HG02870 (cell line): ENCODE results near the gene RIN3.

Source experiments
- ATAC-seq: cut with Tn5 transposase; IDR thresholded peaks from one replicate; pipeline ENCODE4 v1.9.1; 2021; ENCODE audit warnings: mild to moderate bottlenecking, moderate library complexity; ENCODE audit not compliant: unreplicated experiment

The RIN3 gene

GRCh38 chr14:92551044-92551841, 37.7 kb downstream of the RIN3 start:
- peak; percentile 72 for ATAC-seq

GRCh38 chr14:92552066-92552465, 38.5 kb downstream of the RIN3 start:
- no peak for ATAC-seq

GRCh38 chr14:92553438-92553837, 39.9 kb downstream of the RIN3 start:
- no peak for ATAC-seq

- ATAC-seq = no peak
Observed at GRCh38 chr14:92555465-92556111, 42.0 kb downstream of the RIN3 start.

GRCh38 chr14:92556255-92556741, 42.7 kb downstream of the RIN3 start:
- no peak for ATAC-seq

- no peak for ATAC-seq
Observed at GRCh38 chr14:92556863-92557543, 43.4 kb downstream of the RIN3 start.

GRCh38 chr14:92557544-92557912, 43.9 kb downstream of the RIN3 start:
- ATAC-seq = no peak

GRCh38 chr14:92558319-92558718, 44.7 kb downstream of the RIN3 start:
- no peak for ATAC-seq

GRCh38 chr14:92559486-92559885, 45.9 kb downstream of the RIN3 start:
- ATAC-seq = no peak

- no peak for ATAC-seq
Observed at GRCh38 chr14:92560106-92560865, 46.7 kb downstream of the RIN3 start.

- no peak for ATAC-seq
Observed at GRCh38 chr14:92561906-92562479, 48.4 kb downstream of the RIN3 start.

GRCh38 chr14:92563359-92563758, 49.8 kb downstream of the RIN3 start:
- peak; percentile 94 for ATAC-seq

GRCh38 chr14:92563765-92564285, 50.2 kb downstream of the RIN3 start:
- no peak for ATAC-seq

- ATAC-seq = no peak
Observed at GRCh38 chr14:92564344-92565039, 50.9 kb downstream of the RIN3 start.

- no peak for ATAC-seq
Observed at GRCh38 chr14:92565040-92565717, 51.6 kb downstream of the RIN3 start.

GRCh38 chr14:92565718-92566115, 52.1 kb downstream of the RIN3 start:
- ATAC-seq = no peak

- ATAC-seq = no peak
Observed at GRCh38 chr14:92567173-92567725, 53.7 kb downstream of the RIN3 start.

GRCh38 chr14:92568621-92569479, 55.3 kb downstream of the RIN3 start:
- ATAC-seq = peak; percentile 64
